Body of pancreas (tissue), 4 donors: ENCODE data around the gene CDC45. TPM values are rescaled to one million over a fixed set of nuclear protein-coding genes. Genes with fewer than 3 reads are reported as not detected.

Source experiments
- ATAC-seq: fragments of 150-250 bp; one replicate; pipeline ENCODE4 v1.9.1; 2016
- DNase-seq, 4 donors: peaks; one replicate each; pipeline ENCODE4 v3.0.0-alpha.2; 2019
- H3K27ac ChIP-seq, 4 donors: fragments of 200-600 bp; sonication (generic); 1 replicate in 3 of 4; 2 replicates in 1 of 4; pipeline versions ENCODE4 v1.5.1 to v1.6.1; 2016 to 2019; ENCODE audit warnings: mild to moderate bottlenecking in 1 of 4, mixed read lengths in 1 of 4, moderate library complexity in 1 of 4
- H3K27me3 ChIP-seq, 2 donors: fragments of 200-600 bp; sonication (generic); one replicate each; pipeline ENCODE4 v1.6.0; 2016; ENCODE audit warnings: mild to moderate bottlenecking in 1 of 2
- H3K36me3 ChIP-seq, 2 donors: fragments of 200-600 bp; sonication (generic); replicated peaks in 1 of 2; 2 replicates each; pipeline ENCODE4 v1.5.1; 2016; ENCODE audit warnings: low read depth in 2 of 2; ENCODE audit not compliant: insufficient read depth in 1 of 2
- H3K4me1 ChIP-seq: fragments of 200-600 bp; sonication (generic); one replicate; pipeline ENCODE4 v1.6.0; 2016
- H3K4me3 ChIP-seq, 2 donors: fragments of 200-600 bp; sonication (generic); 1 replicate in 1 of 2; 2 replicates in 1 of 2; pipeline ENCODE4 v1.5.1; 2016 to 2019
- H3K9me3 ChIP-seq, 3 donors: fragments of 200-600 bp; sonication (generic); 1 replicate in 2 of 3; 2 replicates in 1 of 3; pipeline ENCODE4 v1.5.1; 2016
- POLR2A ChIP-seq, 3 donors: fragments of 450-650 bp; IDR thresholded peaks; one replicate each; pipeline ENCODE4 v1.6.1; 2016; ENCODE audit warnings: antibody characterized with exemption in 3 of 3, mild to moderate bottlenecking in 2 of 3
- WGBS, 2 donors: methylation state at CpG; one replicate each; pipeline ENCODE4 v1.1.5; 2017; 5-methylcytosine and 5-hydroxymethylcytosine counted together
- intact Hi-C: fragments of 100-400 bp; cut with DNase I; formaldehyde crosslinking; loops from one replicate; pipeline ENCODE4 v1.15.1; 2023
- total RNA-seq, 2 donors: library from RNA; depleted of rRNA; stranded (reverse); fragments of >200 nt; gene quantifications; one replicate each; pipeline ENCODE4 v1.1.0, GENCODE V29; 2016
- TF ChIP-seq, protein P1 (sequence below), 7 experiments: fragments of 450-650 bp in 4 of 7; fragments of 200-600 bp in 3 of 7; sonication (generic) in 3 of 7; IDR thresholded peaks; one replicate each; pipeline ENCODE4 v1.5.1; 2016 to 2019; ENCODE audit warnings: antibody characterized with exemption in 7 of 7

CDC45 gene
- total RNA-seq, 2 donors from 2014 or later = not detected

DNA sequence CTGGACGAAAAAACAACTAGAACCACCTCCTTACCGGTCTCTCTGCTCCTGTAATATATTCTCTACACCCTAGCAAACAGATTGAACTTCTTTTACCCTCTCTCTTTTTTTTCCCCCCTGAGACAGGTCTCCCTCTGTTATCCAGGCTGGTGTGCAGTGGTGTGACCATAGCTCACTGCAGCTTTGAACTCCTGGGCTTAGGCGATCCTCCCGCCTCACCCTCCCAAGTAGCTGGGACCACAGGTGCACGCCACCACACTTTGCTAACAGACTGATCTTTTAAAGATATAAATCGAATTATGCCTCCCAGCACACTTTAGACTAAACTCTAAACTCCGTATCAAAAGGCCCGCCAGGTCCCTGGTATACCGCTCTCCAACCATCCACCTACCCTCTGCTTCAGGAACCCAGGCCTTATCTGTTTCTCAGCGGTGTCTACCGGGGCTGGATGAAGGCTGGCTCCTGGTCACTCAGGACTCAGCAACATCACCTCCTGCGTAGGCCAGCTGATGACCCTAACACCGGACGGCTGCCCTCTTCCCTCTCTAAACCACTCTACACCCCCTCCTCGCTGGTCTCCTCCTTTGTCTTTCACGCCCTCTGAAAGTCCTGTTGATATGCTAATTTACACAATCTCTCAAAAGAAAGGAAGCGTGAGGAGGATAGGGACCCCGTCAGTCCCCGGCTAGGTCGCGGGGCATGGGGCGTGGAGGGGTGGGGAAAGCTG is 33.0 kb upstream of the CDC45 start:
- peak in 1 of 4 donors; percentile 15 for DNase-seq
- Histone ChIP-seq H3K27me3 (no peaks in the 10 kb centered on the region), H3K27ac (peak overlapping the region; percentile 95 to 99 (median 97)), H3K36me3 (no peaks in the 10 kb centered on the region), H3K4me1 (peaks cover 41% of the 10 kb centered on the region), H3K4me3 (peak overlapping the region; percentile 61 to 72), H3K9me3 (no peaks in the 10 kb centered on the region)
- intact Hi-C loops = no loop called here
- WGBS, 2 donors = 18 to 19% methylated on average over 21 to 22 of the region's 22 CpGs
- peak; percentile 5 for ATAC-seq
- no peak for TF ChIP-seq POLR2A (IDR thresholded peaks at IDR 0.05)
- TF ChIP-seq, protein P1, sequence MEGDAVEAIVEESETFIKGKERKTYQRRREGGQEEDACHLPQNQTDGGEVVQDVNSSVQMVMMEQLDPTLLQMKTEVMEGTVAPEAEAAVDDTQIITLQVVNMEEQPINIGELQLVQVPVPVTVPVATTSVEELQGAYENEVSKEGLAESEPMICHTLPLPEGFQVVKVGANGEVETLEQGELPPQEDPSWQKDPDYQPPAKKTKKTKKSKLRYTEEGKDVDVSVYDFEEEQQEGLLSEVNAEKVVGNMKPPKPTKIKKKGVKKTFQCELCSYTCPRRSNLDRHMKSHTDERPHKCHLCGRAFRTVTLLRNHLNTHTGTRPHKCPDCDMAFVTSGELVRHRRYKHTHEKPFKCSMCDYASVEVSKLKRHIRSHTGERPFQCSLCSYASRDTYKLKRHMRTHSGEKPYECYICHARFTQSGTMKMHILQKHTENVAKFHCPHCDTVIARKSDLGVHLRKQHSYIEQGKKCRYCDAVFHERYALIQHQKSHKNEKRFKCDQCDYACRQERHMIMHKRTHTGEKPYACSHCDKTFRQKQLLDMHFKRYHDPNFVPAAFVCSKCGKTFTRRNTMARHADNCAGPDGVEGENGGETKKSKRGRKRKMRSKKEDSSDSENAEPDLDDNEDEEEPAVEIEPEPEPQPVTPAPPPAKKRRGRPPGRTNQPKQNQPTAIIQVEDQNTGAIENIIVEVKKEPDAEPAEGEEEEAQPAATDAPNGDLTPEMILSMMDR (IDR thresholded peaks at IDR 0.05) = no peak

DNA sequence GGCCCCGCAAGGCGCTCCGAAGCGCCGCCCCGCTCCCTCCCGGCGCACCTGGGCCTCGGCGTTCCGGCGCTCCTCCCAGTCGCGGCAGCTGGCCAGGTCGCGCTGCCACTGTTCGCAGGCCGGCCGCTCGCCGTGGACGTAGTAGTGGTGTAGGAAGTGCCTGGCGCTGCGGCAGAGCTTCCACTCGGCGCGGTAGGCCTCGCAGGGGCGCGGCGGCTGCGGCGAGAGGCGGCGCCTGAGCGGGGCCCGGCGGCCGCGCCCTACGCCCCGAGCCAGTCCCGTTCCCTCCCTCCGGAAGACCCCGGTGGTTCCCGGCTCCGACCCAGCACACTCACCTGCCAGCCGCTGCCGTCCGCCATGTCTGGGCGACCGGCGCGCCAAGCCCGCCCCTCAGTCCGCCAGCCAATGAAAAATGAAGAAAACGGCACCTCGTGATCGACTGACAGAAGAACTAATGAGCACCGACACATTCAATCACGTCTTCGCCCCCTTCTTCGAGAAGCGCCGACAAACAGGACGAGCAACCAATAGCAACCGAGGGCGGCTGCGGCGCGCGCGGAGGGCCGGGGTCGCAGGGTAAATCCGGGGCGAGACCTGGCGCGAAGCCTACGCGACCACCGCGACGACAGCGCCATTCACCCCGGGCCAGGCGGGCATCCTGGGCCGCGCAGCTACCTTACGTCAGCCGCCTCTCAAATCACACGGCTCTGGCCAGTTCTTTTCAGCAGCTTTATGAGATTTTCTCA is 32.2 kb upstream of the CDC45 start, which contains the start of gene C22orf39:
TSS of gene C22orf39 (minus strand) at position 382 of the 746 bp plus-strand sequence. CDS start at position 359, 23 bp downstream.
- Histone ChIP-seq H3K27ac (peak within 1 kb of the TSS; percentile 95 to 99 (median 97)), H3K4me1 (peaks cover 41% of the 10 kb centered on the region), H3K27me3 (no peaks in the 10 kb centered on the region), H3K4me3 (peak within 1 kb of the TSS; percentile 61 to 72), H3K9me3 (no peaks in the 10 kb centered on the region), H3K36me3 (no peaks in the 10 kb centered on the region)
- 0% methylated on average over 6 to 92 of the region's 92 CpGs for WGBS, 2 donors
- intact Hi-C loops = no loop called here
- DNase-seq (peak; percentile 91 to 95 (median 92)), ATAC-seq (peak; percentile 94)
- TF ChIP-seq POLR2A (IDR thresholded peaks at IDR 0.05) = peak; percentile 84 to 97 (median 85)
- TF ChIP-seq, protein P1 (IDR thresholded peaks at IDR 0.05) = peak in 1 of 7 experiments; percentile 19

DNA sequence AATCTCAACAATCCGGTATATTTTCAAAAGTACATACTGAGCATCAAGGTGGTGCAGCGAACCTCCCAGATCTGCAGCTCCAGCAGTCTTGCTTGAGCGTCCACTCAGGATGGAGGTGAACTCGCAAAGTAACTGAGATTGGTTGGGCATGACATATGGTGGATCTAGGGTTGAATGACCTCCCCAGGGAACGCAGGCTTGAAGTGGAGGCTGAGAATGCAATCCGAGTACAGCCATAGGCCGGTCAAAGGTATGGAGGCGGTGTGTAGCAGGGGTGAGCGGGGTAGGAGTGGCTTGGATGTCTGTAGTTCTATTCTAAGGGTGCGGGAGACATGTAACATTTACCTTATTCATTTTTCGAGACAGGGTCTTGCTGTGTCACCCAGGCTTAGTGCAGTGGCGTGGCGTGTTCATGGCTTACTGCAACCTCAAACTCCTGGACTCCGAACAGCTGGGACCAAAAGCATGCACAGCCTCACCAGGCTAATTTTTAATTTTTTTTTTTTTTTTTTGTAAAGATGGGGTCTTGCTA is 31.6 kb upstream of the CDC45 start:
- H3K9me3 ChIP-seq = no peaks in the 10 kb centered on the region
- H3K4me3 ChIP-seq = peak overlapping the region; percentile 61 to 72
- 9% methylated on average over 14 of the region's 14 CpGs for WGBS, 2 donors
- intact Hi-C loops = no loop called here
- H3K36me3 ChIP-seq = no peaks in the 10 kb centered on the region
- H3K27ac ChIP-seq = peak overlapping the region; percentile 95 to 99 (median 97)
- peaks cover 41% of the 10 kb centered on the region for H3K4me1 ChIP-seq
- ATAC-seq (peak; percentile 38), DNase-seq (peak; percentile 49 to 58 (median 54))
- H3K27me3 ChIP-seq = no peaks in the 10 kb centered on the region
- TF ChIP-seq, protein P1 (IDR thresholded peaks at IDR 0.05) = no peak
- no peak for TF ChIP-seq POLR2A (IDR thresholded peaks at IDR 0.05)

DNA sequence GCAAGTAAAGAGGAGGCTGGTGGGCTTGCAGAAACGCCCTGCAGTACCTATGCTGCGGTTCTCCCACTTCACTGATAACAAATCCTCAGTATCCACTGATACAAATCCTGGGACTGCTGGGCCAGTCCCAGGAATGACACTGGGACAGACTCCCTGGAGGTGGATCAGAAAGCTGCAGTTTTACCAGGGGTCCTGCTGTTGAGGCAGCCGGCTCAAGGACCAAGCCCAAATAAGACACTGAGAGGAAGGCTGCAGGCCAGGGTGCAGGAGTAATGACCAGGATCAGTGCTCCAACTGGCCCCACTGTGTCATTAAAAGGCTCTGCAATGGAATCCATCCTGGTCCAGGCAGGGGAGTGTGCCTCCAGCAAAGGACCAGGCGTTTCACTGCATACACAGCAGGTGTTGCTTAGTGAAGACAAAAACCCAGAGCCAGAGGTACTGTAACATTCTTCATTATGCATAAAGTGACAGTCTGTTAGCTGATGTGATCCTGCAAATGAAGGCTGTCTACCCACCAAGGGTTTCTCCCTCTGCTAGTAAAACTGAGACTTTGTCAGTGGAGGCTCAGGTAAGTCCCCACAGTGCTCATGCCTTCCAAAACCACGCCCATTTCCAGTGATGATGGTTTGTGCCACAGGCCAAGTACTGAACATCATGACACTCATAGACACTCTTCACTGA is 30.8 kb upstream of the CDC45 start:
- H3K4me3 ChIP-seq = no peak overlapping the region
- no peaks in the 10 kb centered on the region for H3K9me3 ChIP-seq
- no peaks in the 10 kb centered on the region for H3K27me3 ChIP-seq
- intact Hi-C loops = no loop called here
- WGBS, 2 donors = 43 to 53% methylated on average over 5 of the region's 5 CpGs
- H3K4me1 ChIP-seq = peaks cover 41% of the 10 kb centered on the region
- TF ChIP-seq POLR2A (IDR thresholded peaks at IDR 0.05) = no peak
- TF ChIP-seq, protein P1 (IDR thresholded peaks at IDR 0.05) = no peak
- DNase-seq = no peak
- H3K36me3 ChIP-seq = peaks cover 0 to 4% of the 10 kb centered on the region in 2 donors
- peak overlapping the region in 3 of 4 donors; percentile 97 to 99 (median 97) for H3K27ac ChIP-seq
- no peak for ATAC-seq
